Glomerular endothelial cell (primary cell): ENCODE measurements around the gene OTULINL. TPM values are rescaled to one million over a fixed set of nuclear protein-coding genes. Genes with fewer than 3 reads are reported as not detected.
"Not testable (repeated sequence)": the region's sequence is repeated elsewhere in the genome, so short reads cannot be mapped to it uniquely, and the experiment has no call there.

Source experiments
- DNase-seq: peaks from one replicate; pipeline ENCODE4 v3.0.0-alpha.2; 2011; ENCODE audit warnings: low read depth, low spot score; ENCODE audit errors: extremely low read depth
- total RNA-seq: library from RNA; depleted of rRNA; stranded (reverse); fragments of >200 nt; gene quantifications from 2 replicates; pipeline ENCODE4 v1.2.3, GENCODE V29; 2015

Gene OTULINL
- 0.34 and 1.4 TPM in 2 replicates for total RNA-seq

GRCh38 chr5:14581106-14581890, at the start of gene OTULINL:
Gene OTULINL (plus strand): TSS chr5:14581792. CDS start chr5:14581895, 103 bp downstream.
- no peak for DNase-seq

- no peak for DNase-seq
Measured at GRCh38 chr5:14532180-14532579, 49.4 kb upstream of the OTULINL start.

DNA sequence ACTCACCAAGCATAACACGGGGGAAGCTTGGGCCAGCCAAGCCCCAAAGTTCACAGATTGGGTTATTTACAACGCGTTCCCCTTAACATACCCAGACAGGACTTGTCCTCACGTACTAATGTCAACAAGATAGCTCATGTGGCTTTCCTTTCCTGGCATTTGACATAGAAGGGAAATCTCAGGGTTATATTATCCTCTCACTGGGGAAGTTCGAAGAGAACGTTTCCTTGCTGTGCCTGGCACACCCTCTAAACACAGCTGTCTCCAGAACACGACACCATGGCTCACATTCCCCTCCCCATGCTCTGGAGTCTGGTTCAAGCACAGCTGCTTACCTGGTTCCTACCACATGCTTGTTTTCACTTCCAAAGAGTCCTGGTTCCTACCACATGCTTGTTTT, 46.8 kb upstream of the OTULINL start:
- no peak for DNase-seq

DNA sequence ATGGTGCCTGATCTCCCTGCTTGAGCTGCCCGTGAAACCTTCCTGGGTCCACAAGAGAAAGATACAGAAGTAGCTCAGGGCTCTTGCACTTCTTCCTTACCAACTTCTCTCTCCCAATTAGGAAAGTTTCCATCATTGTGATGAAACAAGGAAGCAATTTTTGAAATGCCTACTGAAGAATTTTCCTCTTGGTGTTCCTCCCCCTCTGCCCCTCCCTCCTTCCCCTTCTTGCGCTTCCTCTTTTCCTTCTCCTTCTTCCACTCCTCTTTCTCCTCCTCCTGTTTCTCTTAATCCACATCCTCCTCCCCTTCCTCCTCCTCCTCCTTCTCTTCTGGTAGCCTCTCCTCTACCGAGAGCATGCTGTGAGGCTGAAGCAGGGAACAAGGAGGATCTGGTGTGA, 36.3 kb upstream of the OTULINL start:
- no peak for DNase-seq

GRCh38 chr5:14545862-14546261, 35.7 kb upstream of the OTULINL start:
- DNase-seq = no peak

DNA sequence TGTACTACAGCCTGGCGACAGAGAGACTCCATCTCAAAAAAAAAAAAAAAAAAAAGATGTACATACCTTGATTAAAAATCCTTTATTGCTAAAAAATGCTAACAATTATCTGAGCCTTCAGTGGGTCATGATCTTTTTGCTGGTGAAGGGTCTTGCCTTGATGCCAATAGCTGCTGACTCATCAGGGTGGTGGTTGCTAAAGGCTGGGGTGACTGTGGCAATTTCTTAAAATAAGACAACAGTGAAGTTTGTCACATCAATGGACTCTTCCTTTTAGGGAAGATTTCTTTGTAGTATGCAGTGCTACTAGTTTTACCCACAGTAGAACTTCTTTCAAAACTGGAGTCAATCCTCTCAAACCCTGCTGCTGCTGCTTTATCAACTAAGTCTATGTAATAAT, 33.9 kb upstream of the OTULINL start:
- no peak for DNase-seq

GRCh38 chr5:14551211-14551610, 30.4 kb upstream of the OTULINL start:
- no peak for DNase-seq

- DNase-seq = no peak
Measured at GRCh38 chr5:14552017-14552416, 29.6 kb upstream of the OTULINL start.

DNA sequence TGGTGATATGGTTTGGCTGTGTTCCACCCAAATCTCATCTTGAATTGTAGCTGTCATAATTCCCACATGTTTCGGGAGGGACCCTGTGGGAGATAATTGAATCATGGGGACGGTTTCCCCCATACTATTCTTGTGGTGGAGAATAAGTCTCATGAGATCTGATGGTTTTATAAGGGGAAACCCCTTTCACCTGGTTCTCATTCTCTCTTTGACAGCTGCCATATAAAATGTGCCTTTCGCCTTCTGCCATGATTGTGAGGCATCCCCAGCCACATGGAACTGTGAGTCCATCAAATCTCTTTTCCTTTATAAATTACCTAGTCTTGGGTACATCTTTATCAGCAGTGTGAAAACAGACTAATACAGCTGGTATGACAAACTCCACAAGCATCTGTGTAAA, 27.3 kb upstream of the OTULINL start:
- DNase-seq = not testable (repeated sequence)

DNA sequence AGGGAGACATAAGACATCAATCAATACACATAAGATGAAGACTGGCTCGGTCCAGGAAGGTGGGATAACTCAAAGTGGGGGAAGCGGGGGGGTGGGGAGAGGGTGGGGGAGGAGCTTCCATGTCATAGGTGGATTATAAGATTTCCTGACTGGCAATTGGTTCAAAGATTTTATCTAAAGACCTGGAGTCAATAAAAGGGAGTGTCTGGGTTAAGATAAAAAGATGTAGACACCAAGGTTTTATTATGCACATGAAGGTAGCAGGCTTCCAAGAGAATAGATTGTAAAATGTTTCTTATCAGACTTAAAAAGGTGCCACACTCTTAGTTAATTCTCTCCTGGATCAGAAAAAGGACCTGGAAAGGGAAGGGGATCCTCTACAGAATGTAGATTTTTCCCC, 25.6 kb upstream of the OTULINL start:
- no peak for DNase-seq

- no peak for DNase-seq
Measured at GRCh38 chr5:14557203-14557770, 24.3 kb upstream of the OTULINL start.

GRCh38 chr5:14557791-14558415, 23.7 kb upstream of the OTULINL start:
- DNase-seq = no peak

DNA sequence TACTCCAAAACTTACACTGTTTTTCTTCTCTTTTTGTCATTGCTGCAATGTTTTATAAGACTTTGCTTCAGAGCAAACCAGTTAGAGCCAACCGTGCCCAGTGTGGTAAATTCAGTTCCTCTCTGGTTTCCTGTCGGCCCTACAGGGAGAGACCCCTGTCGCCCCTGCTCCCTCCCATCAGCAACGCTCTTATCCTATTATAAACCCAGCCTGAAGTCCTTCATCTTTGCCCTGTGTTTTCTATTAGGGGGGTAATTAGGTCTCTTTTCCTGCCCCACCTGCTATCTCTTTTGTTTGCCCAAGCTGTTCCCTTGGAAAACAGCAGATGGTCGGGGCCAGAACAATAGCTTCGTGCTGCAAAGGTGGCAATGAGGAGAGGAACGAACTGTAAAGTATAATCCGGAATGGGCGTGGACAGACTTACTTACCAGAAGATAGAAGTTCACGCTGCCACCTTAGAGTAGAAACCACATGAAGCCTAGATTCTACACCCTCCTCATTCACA, 21.4 kb upstream of the OTULINL start:
- DNase-seq = no peak

DNA sequence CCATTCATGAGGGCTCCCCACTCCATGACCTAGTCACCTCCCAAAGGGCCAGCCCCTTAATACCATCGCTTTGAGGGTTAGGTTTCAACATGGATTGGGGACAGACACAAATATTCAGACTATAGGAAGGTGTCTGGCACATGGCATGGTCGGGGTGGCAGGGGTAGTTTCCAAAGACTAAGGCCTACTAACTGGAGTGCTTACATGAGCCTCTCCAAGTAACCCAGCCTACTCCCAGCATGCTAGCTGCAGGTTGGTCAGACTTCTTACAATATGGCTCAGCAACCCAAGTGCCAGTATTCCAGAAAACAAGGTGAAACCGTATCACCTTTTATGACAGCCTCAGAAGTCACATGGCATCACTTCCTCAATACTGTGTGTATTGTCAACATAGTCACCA, 19.9 kb upstream of the OTULINL start:
- DNase-seq = no peak

- DNase-seq = no peak
Measured at GRCh38 chr5:14568333-14568732, 13.3 kb upstream of the OTULINL start.

DNA sequence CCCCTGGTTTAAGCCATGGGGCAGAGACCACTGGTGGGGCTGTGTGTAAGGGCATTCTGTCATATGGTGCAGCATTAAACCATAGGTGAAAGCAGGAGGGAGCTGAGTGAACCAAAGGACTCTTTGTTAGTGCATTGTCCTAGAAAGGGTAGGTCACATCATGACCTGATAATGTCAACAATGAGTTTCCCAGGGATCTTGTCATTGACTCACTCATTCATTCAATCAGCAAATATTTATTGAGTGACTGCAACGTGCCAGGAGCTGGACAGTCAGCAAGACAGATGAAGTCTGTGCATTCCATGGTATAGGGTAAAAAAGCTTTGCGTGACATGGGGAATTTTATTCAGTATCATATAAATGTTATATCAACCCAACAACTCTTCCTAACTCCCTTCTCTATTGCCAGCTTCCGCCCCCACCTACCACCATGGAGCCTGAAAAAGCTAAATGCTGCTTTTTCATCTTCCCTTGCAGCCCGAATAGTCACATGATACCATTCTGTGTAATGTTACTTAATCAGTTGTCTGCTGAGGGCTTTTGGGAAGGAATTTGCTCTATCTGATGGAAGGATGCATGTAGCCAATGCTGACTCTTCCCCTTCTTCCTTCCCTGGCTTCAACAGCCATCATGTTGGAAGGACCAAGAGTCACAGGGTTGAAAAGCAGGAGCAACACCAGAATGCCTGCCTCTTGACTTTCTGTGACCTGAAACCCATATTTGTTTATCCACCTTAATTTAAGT, 11.5 kb upstream of the OTULINL start:
- no peak for DNase-seq

DNA sequence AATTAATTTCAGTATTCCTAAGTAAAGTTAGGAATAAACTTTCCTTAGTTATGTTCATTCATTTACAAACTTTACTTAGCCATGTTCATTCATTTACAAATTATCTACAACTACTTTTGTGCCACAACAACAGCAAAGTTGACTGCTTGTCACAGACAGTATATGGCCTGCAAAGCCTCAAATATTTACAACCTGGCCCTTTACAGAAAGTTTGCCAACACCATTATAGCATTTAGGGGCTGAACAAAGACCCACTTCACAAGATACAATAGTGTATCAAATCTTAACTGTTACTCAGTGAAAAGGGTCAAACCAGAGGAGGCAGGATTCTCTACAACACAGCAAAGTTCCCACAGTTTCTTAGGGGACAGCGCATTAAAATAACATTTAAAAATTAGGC, 9.7 kb upstream of the OTULINL start:
- DNase-seq = no peak

- DNase-seq = no peak
Measured at GRCh38 chr5:14572385-14572784, 9.2 kb upstream of the OTULINL start.

GRCh38 chr5:14572836-14573235, 8.8 kb upstream of the OTULINL start:
- DNase-seq = no peak

DNA sequence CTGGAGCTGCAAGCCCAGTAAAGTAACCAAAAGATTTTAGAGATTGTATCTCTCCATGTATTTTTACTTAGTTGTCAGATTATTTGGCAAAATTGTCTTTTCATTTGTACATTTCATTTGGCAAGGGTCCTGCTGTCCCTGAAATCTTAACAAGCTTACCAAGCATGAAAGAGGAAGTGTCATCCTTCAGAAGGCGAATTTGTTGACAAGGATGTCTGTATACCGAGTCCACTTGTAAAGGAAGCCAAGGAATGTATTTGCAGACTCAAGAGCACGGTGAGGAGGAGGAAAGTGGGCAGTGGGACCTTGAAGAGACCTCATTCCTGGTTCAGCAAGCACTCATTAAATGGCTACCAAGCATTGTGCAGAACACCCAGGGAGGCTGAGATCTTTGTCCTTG, 7.5 kb upstream of the OTULINL start:
- no peak for DNase-seq

DNA sequence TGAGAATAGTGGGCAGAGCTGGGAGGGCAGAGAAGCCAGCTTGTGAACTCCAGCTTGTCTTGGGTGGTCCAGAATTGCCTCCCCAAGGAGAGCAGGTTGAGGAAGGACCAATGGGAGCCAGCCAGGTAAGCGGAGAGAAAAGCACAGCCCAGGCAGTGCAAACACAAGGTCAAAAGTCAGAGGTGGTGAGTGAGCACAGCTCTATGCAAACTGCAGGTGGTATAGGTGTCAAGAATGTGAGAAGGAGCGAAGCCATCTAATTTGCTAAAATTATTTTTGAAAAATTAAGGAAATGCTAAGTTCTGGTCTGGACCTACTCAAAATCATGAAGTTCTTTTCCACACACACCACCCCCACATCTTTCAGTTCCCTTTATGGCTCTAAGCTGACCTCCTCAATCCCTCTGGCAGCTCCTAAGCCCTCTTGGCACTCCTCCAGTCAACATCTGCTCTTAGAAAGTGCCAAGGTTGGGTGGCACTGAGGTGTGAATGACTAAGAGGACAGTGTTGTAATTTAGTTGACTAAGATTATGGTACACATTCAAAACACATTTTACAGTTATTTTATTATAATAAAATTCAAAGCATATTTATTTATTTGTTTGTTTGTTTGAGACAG, 6.6 kb upstream of the OTULINL start:
- DNase-seq = no peak
